Measurements from ENCODE around the gene SYNC.

GRCh38 chr1:32718527-32718926, 16.0 kb upstream of the SYNC start:
- TF ChIP-seq CTCF (IDR thresholded peaks at IDR 0.05), result no peak
- TF ChIP-seq POLR2A (IDR thresholded peaks at IDR 0.05), result no peak

All from testis (tissue), 2 donors.